ENCODE results near the gene PRR16.

Gene PRR16

GRCh38 chr5:120430572-120430971 is 33.5 kb upstream of the PRR16 start:
- Histone ChIP-seq H3K9me2 (replicated peaks; ENCODE audit: low read depth, low read length) (no peaks in the 10 kb centered on the region), H3F3A (ENCODE audit: low read depth) (no peaks in the 10 kb centered on the region), H3K9me3 (ENCODE audit: insufficient read depth, low read depth, low read length) (no peaks in the 10 kb centered on the region; the same call in 1 of the 2 replicates), H2AFZ (ENCODE audit: low read length) (no peak overlapping the region), H3K79me2 (ENCODE audit: insufficient read depth, low read length) (no peaks in the 10 kb centered on the region), H3K36me3 (ENCODE audit: insufficient read depth, low read length) (no peaks in the 10 kb centered on the region), H3K9ac (ENCODE audit: low read depth, low read length, poor library complexity, severe bottlenecking) (no peak overlapping the region), H3K4me3 (ENCODE audit: low read length, poor library complexity, severe bottlenecking) (no peak overlapping the region), H3K27me3 (ENCODE audit: insufficient read depth, low read length, poor library complexity, severe bottlenecking) (no peaks in the 10 kb centered on the region), H4K20me1 (ENCODE audit: insufficient read depth, low read length, poor library complexity, severe bottlenecking) (no peaks in the 10 kb centered on the region), H3K4me1 (ENCODE audit: insufficient read depth, low read length, poor library complexity, severe bottlenecking) (no peaks in the 10 kb centered on the region), H3K4me2 (ENCODE audit: low read depth, low read length, poor library complexity, severe bottlenecking) (no peak overlapping the region)
- no peak for TF ChIP-seq CTCF (conservative IDR thresholded peaks at IDR 0.05; ENCODE audit: low read length)
- no peak for TF ChIP-seq EZH2phosphoT487 (IDR thresholded peaks at IDR 0.05; ENCODE audit: borderline replicate concordance)

- no peak overlapping the region for H3K9ac ChIP-seq (ENCODE audit: low read depth, low read length, poor library complexity, severe bottlenecking)
- no peaks in the 10 kb centered on the region for H3K79me2 ChIP-seq (ENCODE audit: insufficient read depth, low read length)
- no peaks in the 10 kb centered on the region for H4K20me1 ChIP-seq (ENCODE audit: insufficient read depth, low read length, poor library complexity, severe bottlenecking)
- no peak overlapping the region for H2AFZ ChIP-seq (ENCODE audit: low read length)
- H3K4me3 ChIP-seq (ENCODE audit: low read length, poor library complexity, severe bottlenecking), result no peak overlapping the region
- no peak overlapping the region for H3K4me2 ChIP-seq (ENCODE audit: low read depth, low read length, poor library complexity, severe bottlenecking)
- no peaks in the 10 kb centered on the region for H3K9me2 ChIP-seq (replicated peaks; ENCODE audit: low read depth, low read length)
- TF ChIP-seq EZH2phosphoT487 (IDR thresholded peaks at IDR 0.05; ENCODE audit: borderline replicate concordance) (no peak), CTCF (conservative IDR thresholded peaks at IDR 0.05; ENCODE audit: low read length) (no peak)
- no peaks in the 10 kb centered on the region for H3K4me1 ChIP-seq (ENCODE audit: insufficient read depth, low read length, poor library complexity, severe bottlenecking)
- no peaks in the 10 kb centered on the region; the same call in 1 of the 2 replicates for H3K9me3 ChIP-seq (ENCODE audit: insufficient read depth, low read depth, low read length)
- no peaks in the 10 kb centered on the region for H3K27me3 ChIP-seq (ENCODE audit: insufficient read depth, low read length, poor library complexity, severe bottlenecking)
- H3K36me3 ChIP-seq (ENCODE audit: insufficient read depth, low read length), result no peaks in the 10 kb centered on the region
- H3F3A ChIP-seq (ENCODE audit: low read depth), result no peaks in the 10 kb centered on the region
Measured at GRCh38 chr5:120432861-120433260, 31.2 kb upstream of the PRR16 start.

GRCh38 chr5:120435129-120435528 is 29.0 kb upstream of the PRR16 start:
- Histone ChIP-seq H3K4me3 (ENCODE audit: low read length, poor library complexity, severe bottlenecking) (no peak overlapping the region), H3K9ac (ENCODE audit: low read depth, low read length, poor library complexity, severe bottlenecking) (no peak overlapping the region), H3K9me2 (replicated peaks; ENCODE audit: low read depth, low read length) (no peaks in the 10 kb centered on the region), H3K79me2 (ENCODE audit: insufficient read depth, low read length) (no peaks in the 10 kb centered on the region), H4K20me1 (ENCODE audit: insufficient read depth, low read length, poor library complexity, severe bottlenecking) (no peaks in the 10 kb centered on the region), H3K9me3 (ENCODE audit: insufficient read depth, low read depth, low read length) (no peaks in the 10 kb centered on the region; the same call in 1 of the 2 replicates), H3K4me2 (ENCODE audit: low read depth, low read length, poor library complexity, severe bottlenecking) (no peak overlapping the region), H3F3A (ENCODE audit: low read depth) (no peaks in the 10 kb centered on the region), H3K4me1 (ENCODE audit: insufficient read depth, low read length, poor library complexity, severe bottlenecking) (no peaks in the 10 kb centered on the region), H3K36me3 (ENCODE audit: insufficient read depth, low read length) (no peaks in the 10 kb centered on the region), H3K27me3 (ENCODE audit: insufficient read depth, low read length, poor library complexity, severe bottlenecking) (no peaks in the 10 kb centered on the region), H2AFZ (ENCODE audit: low read length) (no peak overlapping the region)
- no peak for TF ChIP-seq EZH2phosphoT487 (IDR thresholded peaks at IDR 0.05; ENCODE audit: borderline replicate concordance)
- TF ChIP-seq CTCF (conservative IDR thresholded peaks at IDR 0.05; ENCODE audit: low read length), result no peak

Measured in Loucy (cell line).